NCI-H2029 (cell line): ENCODE measurements around the gene GID8.

Experiments
- DNase-seq: peaks from one replicate; lab custom pipeline; 2025; lab: John Stamatoyannopoulos, UW

GID8 gene

GRCh38 chr20:62970307-62971210 is 32.6 kb downstream of the GID8 start:
- DNase-seq, result no peak

- no peak for DNase-seq
Measured at GRCh38 chr20:62971211-62971949, 33.4 kb downstream of the GID8 start.

- DNase-seq, result peak; percentile 70
Measured at GRCh38 chr20:62971950-62972844, 34.2 kb downstream of the GID8 start.

GRCh38 chr20:62972845-62973745 is 35.1 kb downstream of the GID8 start:
- DNase-seq, result no peak

GRCh38 chr20:62975251-62975760 is 37.4 kb downstream of the GID8 start:
- DNase-seq, result no peak

- DNase-seq, result no peak
Measured at GRCh38 chr20:62975812-62976508, 38.0 kb downstream of the GID8 start.

- DNase-seq, result no peak
Measured at GRCh38 chr20:62976886-62977285, 38.9 kb downstream of the GID8 start.

GRCh38 chr20:62977613-62978560 is 39.9 kb downstream of the GID8 start:
- peak; percentile 39 for DNase-seq

GRCh38 chr20:62978561-62978943 is 40.6 kb downstream of the GID8 start:
- DNase-seq, result no peak

- no peak for DNase-seq
Measured at GRCh38 chr20:62979310-62979709, 41.4 kb downstream of the GID8 start.

GRCh38 chr20:62979876-62980373 is 42.0 kb downstream of the GID8 start:
- no peak for DNase-seq

- no peak for DNase-seq
Measured at GRCh38 chr20:62980380-62980960, 42.5 kb downstream of the GID8 start.

- no peak for DNase-seq
Measured at GRCh38 chr20:62980970-62981369, 43.0 kb downstream of the GID8 start.

- no peak for DNase-seq
Measured at GRCh38 chr20:62982124-62983075, 44.5 kb downstream of the GID8 start.

GRCh38 chr20:62983210-62983609 is 45.3 kb downstream of the GID8 start:
- DNase-seq, result no peak

- DNase-seq, result no peak
Measured at GRCh38 chr20:62984666-62985443, 46.9 kb downstream of the GID8 start.

GRCh38 chr20:62985444-62985778 is 47.5 kb downstream of the GID8 start:
- no peak for DNase-seq
